Germinal center (tissue), 1 donor: ENCODE measurements around the gene PRUNE1.

Experiments used
- DNase-seq: peaks from one replicate; pipeline ENCODE4 v3.0.0; 2012; ENCODE audit warnings: mixed read lengths, low spot score

The PRUNE1 gene

DNA sequence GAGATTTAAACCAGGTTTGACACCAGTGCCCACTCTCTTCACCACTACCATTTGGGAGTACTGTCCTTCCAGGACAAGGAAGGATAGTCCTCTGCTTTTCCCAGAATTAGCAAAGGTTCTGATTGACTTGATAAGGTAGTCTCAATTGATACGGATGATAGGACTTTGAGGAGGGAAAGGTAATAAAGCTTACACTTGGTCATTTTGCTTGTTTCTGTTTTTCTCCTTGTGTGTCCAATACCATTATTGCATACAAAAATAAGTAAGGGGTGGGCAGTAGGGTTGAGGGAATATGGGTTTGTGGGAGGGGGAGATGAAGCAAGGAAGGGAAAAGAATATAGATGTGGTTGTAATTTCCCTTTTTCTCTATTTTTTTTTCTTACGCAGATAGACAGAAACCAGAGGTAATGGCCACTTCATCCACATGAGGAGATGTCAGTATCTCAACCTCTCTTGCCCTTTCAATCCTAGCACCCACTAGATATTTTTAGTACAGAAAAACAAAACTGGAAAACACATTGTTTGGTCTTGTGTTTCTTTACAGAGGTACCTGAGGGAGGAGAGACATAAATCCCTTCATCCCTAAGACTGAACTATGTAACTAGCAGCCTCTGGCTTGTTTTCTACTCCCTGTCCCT is 41.9 kb downstream of the PRUNE1 start:
- no peak for DNase-seq

DNA sequence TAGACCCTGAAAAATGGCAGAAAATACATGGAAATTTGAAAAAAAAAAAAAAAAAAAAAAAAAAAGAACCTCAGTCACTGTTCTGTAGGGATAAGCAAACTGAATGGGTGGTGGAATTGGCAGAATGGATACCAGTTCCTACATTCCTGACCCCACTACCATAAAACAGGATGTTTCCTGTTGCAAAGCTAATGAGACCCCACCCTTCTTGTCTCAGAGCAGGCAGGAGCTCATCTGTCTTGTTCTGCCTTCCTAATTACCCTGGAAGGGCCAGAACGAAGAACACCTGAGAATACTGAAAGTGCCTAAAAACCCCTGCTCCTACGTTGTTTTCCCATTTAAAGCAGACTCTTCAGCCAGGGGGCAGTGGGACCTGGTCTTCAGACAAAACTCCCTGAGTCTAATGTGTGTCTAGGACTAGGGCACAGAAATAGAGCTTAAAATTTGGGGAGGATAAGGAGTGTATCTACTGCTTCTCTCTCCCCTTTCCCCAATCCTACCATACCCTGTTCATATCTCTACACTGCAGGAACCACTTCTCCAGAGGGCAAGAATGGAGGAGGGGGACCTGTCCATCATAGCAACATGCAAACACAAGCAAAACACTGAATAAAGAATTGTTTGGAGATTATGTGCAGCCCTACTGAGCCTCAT is 43.2 kb downstream of the PRUNE1 start:
- no peak for DNase-seq

DNA sequence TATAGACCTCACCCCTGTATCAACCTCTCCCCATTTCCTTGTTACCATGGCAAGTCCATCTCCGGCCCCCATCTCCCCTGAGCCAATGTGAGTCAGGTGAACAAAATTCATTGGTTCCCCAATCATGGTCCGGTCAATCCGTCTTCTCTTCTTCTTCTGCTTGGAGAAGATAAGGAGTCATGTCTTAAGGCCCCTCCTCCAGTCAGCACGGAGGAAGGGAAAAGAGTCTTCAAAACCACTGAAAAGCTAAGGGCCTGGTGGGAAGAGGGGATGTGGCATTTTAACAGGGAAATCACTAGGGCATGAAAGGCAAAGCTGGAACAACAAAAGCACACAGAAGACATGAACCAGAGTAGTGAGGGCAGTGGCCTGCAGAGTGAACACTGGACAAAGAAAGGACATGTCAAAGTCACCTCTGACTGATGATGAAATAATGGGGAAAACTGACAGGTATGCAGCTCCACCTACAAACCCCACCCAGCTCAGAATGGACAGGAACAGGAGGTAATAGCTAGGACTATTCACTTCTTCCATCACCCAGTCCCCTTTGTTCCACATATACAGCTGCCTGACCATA is 46.8 kb downstream of the PRUNE1 start:
- no peak for DNase-seq

- DNase-seq, result no peak
Observed at GRCh38 chr1:151055581-151055980, 47.3 kb downstream of the PRUNE1 start.

DNA sequence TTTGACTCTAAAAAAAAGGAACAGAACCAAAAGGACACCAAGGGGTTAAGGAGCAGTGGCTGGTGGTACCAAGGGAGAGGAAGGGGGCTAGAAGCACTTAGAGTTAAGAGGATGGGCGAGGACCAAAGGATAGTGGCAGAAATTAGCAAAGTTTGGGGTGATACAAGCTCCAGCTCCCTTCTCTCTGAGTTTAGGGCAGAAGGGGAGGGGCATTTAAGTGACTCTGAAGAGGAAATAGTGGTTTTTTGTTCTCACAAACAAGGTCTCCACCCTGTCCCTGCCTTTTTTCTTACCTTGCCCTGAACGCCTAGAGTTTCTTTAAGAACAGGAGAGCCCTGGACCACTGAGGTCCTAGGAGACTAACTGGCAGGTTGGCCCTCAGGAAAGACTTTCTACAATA is 47.9 kb downstream of the PRUNE1 start:
- no peak for DNase-seq

DNA sequence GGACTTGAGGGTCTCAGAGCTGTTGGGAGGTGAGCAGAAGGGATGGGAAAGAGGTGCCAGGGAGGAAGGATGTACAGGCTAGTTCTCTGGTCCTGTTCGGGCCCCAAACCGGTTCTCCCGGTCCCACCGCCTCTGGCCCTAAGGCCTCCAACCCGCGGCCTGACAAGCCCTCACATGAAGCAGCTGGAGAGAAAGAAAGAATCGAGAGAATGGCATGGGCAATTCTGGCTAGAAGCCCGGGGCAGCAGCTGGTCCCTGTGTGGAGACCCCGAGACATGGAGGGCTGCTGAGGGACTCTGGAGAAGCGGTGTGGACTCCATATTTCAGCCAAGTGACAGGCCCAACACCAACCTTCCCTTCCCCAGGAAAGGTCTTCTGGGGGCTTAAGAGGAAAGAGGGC is 50.4 kb downstream of the PRUNE1 start:
- peak; percentile 21 for DNase-seq

DNA sequence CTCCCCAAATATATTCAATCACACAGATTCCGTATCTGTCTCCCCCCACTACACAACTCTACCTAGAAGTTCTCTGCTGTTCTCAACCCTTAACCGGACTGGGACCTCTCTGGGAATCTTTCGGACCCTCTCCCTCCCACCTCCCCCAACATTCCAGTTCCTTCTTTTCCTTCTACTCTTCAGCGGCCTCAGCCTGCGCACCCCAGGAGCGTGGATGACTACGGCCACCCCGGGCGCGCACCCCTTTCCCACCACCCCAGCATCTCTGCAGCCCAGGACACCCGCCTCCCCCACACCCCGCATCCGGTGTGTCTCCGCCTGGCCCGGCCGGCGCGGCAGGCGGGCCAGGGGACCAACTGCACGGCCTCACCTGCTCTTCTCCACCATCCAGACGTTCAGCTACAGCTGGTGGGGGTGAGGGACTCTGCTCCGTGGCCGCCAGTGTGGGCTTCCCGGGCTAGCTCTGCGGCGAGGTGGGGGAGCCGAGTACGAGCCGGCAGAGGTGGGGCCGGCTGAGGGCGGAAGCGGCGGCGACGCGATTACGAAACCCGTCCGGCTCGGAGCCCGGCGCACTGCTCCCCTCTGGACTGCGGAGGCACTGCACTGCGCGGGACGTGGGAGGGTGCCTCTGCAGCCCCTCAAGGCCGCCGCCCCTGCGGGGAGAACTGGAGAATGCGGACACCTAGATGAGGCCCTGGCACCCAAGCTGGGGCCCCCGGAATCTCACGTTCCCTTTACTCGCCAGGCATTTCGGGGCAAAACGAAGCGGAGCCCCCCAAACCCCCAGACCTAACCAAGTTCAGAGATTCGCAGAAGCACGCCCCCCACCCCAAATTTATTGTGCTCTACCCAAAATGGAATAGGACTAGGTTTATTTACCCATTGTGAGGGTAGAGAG is 51.1 kb downstream of the PRUNE1 start, which contains the start of gene CDC42SE1:
TSS of gene CDC42SE1 (minus strand) at position 514 of the 898 bp plus-strand sequence. CDS start 3,892 bp downstream, outside the sequence.
- peak; percentile 93 for DNase-seq

DNA sequence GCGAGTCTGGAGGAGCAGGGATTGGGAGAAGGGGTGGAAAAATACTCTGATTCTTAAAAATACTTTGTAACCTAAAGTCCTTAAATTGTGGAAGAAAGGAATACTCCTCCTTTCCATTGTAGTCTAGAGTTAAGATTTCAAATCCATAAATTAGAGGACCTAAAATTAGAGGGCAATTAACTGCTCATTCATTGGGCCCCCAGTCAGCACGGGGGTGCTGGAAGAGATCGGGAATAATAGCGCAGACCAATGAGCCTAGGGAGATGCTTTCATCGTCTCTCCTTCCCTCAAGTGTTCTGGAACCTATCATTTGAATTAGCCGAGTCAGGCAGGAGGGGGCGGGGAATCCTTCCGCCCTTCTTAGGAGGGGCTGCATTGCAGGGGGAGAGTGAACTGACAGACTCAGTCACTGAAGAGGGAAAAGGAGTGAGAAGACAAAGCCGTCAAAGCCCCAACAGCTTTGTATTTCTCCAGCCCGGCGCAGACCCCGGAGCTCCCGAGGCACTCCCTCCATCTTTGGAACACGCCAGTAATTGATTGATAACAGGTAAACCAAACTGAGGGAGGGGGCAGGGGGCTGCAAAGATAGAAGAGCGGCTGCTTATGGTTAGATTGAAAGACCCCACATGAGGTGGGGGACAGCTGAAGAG is 51.9 kb downstream of the PRUNE1 start, which contains the start of gene MLLT11:
TSS of gene MLLT11 (plus strand) at position 391 of the 650 bp plus-strand sequence. CDS start 6,828 bp downstream, outside the sequence.
- peak; percentile 30 for DNase-seq

GRCh38 chr1:151060657-151061421 is 52.6 kb downstream of the PRUNE1 start:
- DNase-seq, result no peak

DNA sequence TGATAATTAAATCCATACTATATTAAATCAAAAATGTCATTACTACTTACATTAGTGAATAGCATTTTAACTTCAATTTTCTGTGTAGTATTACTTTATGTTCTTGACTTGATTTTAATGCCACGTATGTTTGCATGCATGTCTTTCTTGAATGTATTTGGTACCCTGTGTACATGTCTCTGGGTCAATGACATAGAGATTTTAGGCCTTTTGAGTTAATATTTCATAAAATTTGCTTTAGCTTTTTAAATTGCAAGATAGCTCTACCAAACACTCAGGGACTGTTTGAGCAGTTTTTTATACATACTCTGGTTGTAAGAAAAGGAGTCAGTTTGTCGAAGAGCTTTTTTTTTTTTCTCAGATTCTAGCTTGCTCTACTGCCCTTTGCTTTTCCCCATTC is 53.5 kb downstream of the PRUNE1 start:
- DNase-seq, result no peak

DNA sequence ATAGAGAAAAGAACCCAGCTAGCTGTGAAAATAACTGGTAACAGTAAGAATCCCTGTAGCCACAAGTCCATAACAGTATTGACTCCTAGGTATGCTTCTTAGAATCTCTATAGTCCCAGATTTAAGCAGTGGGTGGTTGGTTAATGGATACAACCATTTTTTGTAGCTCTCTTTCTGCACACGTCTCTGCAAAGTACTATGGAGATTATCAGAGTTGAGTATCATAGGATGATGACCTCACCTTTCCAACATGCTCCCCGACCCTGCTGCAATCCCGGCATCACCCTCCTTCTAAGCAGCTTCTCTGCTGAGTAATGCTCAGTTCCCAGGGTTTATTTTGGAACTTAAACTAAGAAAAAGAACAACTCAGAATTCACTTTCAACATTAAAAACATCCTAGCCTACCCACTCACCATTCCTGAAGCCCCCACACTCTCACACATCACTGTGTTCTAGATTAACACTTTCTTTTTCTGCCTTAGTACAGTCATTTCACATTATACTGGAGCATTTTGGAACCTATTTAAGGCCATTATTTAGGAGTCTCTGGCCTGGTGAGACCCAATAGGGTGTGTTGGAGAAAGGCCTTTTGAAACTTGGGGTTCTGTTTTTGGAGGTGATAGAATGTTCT is 54.6 kb downstream of the PRUNE1 start:
- no peak for DNase-seq

DNA sequence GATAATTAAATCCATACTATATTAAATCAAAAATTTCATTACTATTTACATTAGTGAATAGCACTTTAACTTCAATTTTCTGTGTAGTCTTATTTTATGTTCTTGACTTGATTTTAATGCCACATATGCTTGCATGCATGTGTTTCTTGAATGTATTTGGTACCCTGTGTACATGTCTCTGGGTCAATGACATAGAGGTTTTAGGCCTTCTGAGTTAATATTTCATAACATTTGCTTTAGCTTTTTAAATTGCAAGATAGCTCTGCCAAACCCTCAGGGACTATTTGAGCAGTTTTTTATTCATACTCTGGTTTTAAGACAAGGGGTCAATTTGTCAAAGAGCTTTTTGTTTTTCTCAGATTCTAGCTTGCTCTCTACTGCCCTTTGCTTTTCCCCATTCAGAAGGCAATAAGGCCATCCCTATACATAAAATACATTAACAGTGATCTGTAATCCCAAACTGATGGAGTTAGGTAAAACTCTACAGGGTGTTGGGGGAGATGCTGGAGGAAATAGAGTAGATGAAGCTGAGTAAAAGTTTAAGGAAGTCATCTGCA is 56.9 kb downstream of the PRUNE1 start:
- DNase-seq, result no peak

DNA sequence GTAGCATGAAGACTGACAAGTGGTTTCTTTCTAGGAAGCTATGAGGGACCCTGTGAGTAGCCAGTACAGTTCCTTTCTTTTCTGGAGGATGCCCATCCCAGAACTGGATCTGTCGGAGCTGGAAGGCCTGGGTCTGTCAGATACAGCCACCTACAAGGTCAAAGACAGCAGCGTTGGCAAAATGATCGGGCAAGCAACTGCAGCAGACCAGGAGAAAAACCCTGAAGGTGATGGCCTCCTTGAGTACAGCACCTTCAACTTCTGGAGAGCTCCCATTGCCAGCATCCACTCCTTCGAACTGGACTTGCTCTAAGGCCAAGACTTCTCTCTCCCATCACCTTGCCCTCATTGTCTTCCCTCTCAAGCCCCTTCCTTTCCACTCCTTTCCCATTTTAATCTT is 58.9 kb downstream of the PRUNE1 start:
- DNase-seq, result no peak

DNA sequence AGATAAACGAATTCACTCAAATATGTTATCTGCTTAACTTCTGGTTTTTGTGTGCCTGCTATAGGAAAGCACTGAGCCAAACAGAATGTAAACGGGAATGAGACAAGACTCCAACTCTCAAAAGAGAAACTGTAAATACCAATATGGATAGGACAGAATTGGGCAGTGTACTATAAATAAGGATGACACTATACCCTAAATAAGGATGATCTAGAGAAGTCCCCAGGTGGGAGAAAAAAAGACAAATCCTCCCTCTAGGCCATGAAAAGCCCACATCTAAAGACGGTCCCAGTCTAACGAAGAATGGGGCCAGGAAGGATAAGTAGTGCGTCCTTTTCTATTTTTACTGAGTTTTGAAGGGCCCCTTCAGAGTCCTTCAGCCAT is 60.8 kb downstream of the PRUNE1 start:
- DNase-seq, result no peak

DNA sequence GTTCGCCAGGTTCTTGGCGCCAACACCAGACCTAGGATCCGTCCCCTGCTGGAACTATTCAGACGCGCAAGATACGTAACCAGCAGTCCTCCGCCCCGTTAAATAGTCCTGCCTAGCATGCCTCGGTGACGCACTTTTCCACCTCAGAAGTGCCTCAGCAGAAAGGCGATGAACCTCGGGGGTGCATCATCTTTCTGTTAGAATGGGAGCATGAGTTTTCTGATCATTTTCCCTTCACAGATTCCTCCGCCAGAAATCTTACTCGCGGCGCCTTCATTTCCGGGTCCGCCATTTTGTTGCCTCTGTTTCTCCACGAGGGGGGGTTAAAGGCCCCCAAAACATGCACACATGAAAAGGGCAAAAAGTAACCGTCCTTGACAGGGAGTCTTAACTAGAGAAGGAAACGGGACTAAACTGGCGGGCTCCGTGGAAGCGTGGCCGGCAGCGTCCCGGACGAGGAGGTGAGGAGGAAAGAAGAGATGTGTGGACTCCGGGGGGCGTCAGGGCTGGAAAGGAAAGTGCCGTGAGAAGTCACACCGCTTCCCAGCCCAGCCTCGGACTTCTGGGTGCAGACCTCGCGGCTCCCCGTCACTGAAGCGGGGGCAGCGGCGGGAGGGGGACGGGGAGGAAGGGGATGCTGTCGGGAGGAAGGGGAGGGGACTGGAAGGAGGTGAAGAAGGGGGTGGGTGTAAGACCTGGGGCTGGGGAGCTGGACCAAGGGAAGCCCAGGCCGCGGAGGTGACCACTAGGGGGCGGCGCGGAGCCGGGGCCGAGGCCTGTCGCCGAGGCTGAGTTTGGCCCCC is 62.4 kb downstream of the PRUNE1 start, which contains the start of gene GABPB2:
TSS of gene GABPB2 (plus strand) at position 288 of the 803 bp plus-strand sequence. CDS start 17,429 bp downstream, outside the sequence.
- peak; percentile 90 for DNase-seq

GRCh38 chr1:151072224-151072623 is 64.0 kb downstream of the PRUNE1 start:
- no peak for DNase-seq
